GM12878 (cell line): Measurements from ENCODE around the gene TRAF5. TPM values are rescaled to one million over a fixed set of nuclear protein-coding genes. Genes with fewer than 3 reads are reported as not detected.

Experiments used
- ATAC-seq: fragments of 200-7000 bp; cut with Tn5 transposase; 3 replicates; pipeline ENCODE4 v1.9.1; 2020; ENCODE audit warnings: mild to moderate bottlenecking, moderate library complexity
- BruUV-seq: library from RNA; stranded (reverse); fragments of 400-500 nt; replicated peaks from 2 replicates; lab custom pipeline; 2021; lab: Mats Ljungman, UMichigan
- CTCF ChIA-PET: fragments of 300-600 bp; sonication (Branson Sonifier 250); formaldehyde crosslinking; extraction: SDS; loops from one replicate; lab custom pipeline; 2021; ENCODE audit warnings: inconsistent platforms; lab: Yijun Ruan, JAX
- POLR2A ChIA-PET: fragments of 350-600 bp; formaldehyde crosslinking; extraction: SDS; loops from one replicate; lab custom pipeline; 2021; ENCODE audit warnings: inconsistent platforms; lab: Charles Lee
- RAD21 ChIA-PET: fragments of 300-600 bp; sonication (Branson Sonifier 250); formaldehyde crosslinking; loops from one replicate; lab custom pipeline; 2023; ENCODE audit warnings: antibody characterized with exemption; ENCODE audit not compliant: unreplicated experiment; lab: Charles Lee
- SMC1A ChIA-PET: fragments of 300-600 bp; sonication (Branson Sonifier 250); formaldehyde crosslinking; loops from one replicate; lab custom pipeline; 2023; ENCODE audit not compliant: unreplicated experiment, uncharacterized antibody; lab: Charles Lee
- DNase-seq: peaks from one replicate; pipeline ENCODE4 v3.0.0-alpha.2; 2011; ENCODE audit warnings: low read depth, low spot score
- FAIRE-seq: peaks from 3 replicates; lab custom pipeline; 2011; peaks lifted over from hg19 to GRCh38; lab: Jason Lieb, UNC
- H2AFZ ChIP-seq: 2 replicates; pipeline ENCODE4 v1.6.0; 2011; ENCODE audit warnings: low read depth, low read length, control low read depth; ENCODE audit not compliant: control insufficient read depth
- H3K27ac ChIP-seq: 2 replicates; pipeline ENCODE4 v1.5.1; 2011; ENCODE audit warnings: control low read depth; ENCODE audit not compliant: control insufficient read depth, insufficient read depth
- H3K27me3 ChIP-seq, 2 experiments: replicated peaks in 1 of 2; 2 replicates each; pipeline versions ENCODE4 v1.6.0 to v1.6.1; 2011; ENCODE audit warnings: low read length in 1 of 2; ENCODE audit not compliant: control insufficient read depth in 2 of 2, insufficient read depth in 2 of 2
- H3K36me3 ChIP-seq, 2 experiments: 2 replicates each; pipeline ENCODE4 v1.5.1; 2011; ENCODE audit warnings: low read length in 1 of 2; ENCODE audit not compliant: control insufficient read depth in 2 of 2, insufficient read depth in 2 of 2
- H3K4me1 ChIP-seq: 2 replicates; pipeline ENCODE4 v1.6.1; 2011; ENCODE audit warnings: mild to moderate bottlenecking, low read length, moderate library complexity, mixed read lengths; ENCODE audit not compliant: control insufficient read depth, insufficient read depth
- H3K4me2 ChIP-seq: 2 replicates; pipeline ENCODE4 v1.6.0; 2011; ENCODE audit warnings: control low read depth; ENCODE audit not compliant: control insufficient read depth, insufficient read depth
- H3K4me3 ChIP-seq: fragments of 200-600 bp; sonication (generic); 2 replicates; pipeline ENCODE4 v1.5.1; 2016
- H3K79me2 ChIP-seq: 2 replicates; pipeline ENCODE4 v1.6.0; 2011; ENCODE audit warnings: low read length; ENCODE audit not compliant: control insufficient read depth, insufficient read depth
- H3K9ac ChIP-seq: 2 replicates; pipeline ENCODE4 v1.8.0; 2011; ENCODE audit warnings: low read length, control low read depth, mixed read lengths; ENCODE audit not compliant: control insufficient read depth, insufficient read depth
- H3K9me3 ChIP-seq: replicated peaks from 3 replicates; pipeline ENCODE4 v1.5.1; 2011; ENCODE audit warnings: mild to moderate bottlenecking, low read length; ENCODE audit not compliant: control insufficient read depth, insufficient read depth
- H4K20me1 ChIP-seq: 2 replicates; pipeline ENCODE4 v1.6.0; 2011; ENCODE audit not compliant: control insufficient read depth, insufficient read depth
- BCL11A ChIP-seq: IDR thresholded peaks from 2 replicates; pipeline ENCODE4 v1.6.1; 2011; ENCODE audit warnings: low read depth, low read length
- CBX3 ChIP-seq: fragments of 200-600 bp; sonication (generic); IDR thresholded peaks from 2 replicates; pipeline ENCODE4 v1.6.1; 2016; ENCODE audit warnings: low read depth, borderline replicate concordance
- FOS ChIP-seq: IDR thresholded peaks from 3 replicates; pipeline ENCODE4 v1.6.1; 2011; ENCODE audit warnings: borderline replicate concordance; ENCODE audit not compliant: insufficient read length; ENCODE audit errors: extremely low read depth
- GABPA ChIP-seq: IDR thresholded peaks from 2 replicates; pipeline ENCODE4 v1.6.1; 2014; ENCODE audit warnings: antibody characterized with exemption, low read depth, mild to moderate bottlenecking, inconsistent platforms
- MTA2 ChIP-seq: fragments of 450-650 bp; IDR thresholded peaks from 2 replicates; pipeline ENCODE4 v1.6.1; 2016; ENCODE audit warnings: low read depth, mild to moderate bottlenecking, moderate library complexity
- SRF ChIP-seq, 2 experiments: IDR thresholded peaks; 2 replicates each; pipeline ENCODE4 v1.6.1; 2011; ENCODE audit warnings: low read depth in 2 of 2, low read length in 2 of 2, mild to moderate bottlenecking in 1 of 2, moderate library complexity in 1 of 2
- TARDBP ChIP-seq: IDR thresholded peaks from 2 replicates; pipeline ENCODE4 v1.6.1; 2016; ENCODE audit warnings: borderline replicate concordance
- TCF7 ChIP-seq: IDR thresholded peaks from 2 replicates; pipeline ENCODE4 v1.6.1; 2014; ENCODE audit warnings: antibody characterized with exemption, borderline replicate concordance
- ZNF592 ChIP-seq: fragments of 450-650 bp; IDR thresholded peaks from 2 replicates; pipeline ENCODE4 v1.6.1; 2017; ENCODE audit warnings: mild to moderate bottlenecking, moderate library complexity
- ZNF687 ChIP-seq: fragments of 450-650 bp; IDR thresholded peaks from 2 replicates; pipeline ENCODE4 v1.6.1; 2017; ENCODE audit warnings: mild to moderate bottlenecking, moderate library complexity
- WGBS: methylation state at CpG from one replicate; pipeline ENCODE4 v1.1.6; 2016; ENCODE audit warnings: low lambda C conversion rate; ENCODE audit not compliant: insufficient replicate concordance, insufficient coverage; ENCODE audit errors: missing lambda C conversion rate; 5-methylcytosine and 5-hydroxymethylcytosine counted together
- in situ Hi-C: fragments of 300-500 bp; cut with MboI; formaldehyde crosslinking; loops from 9 replicates; pipeline ENCODE4 v1.14.3; 2018; ENCODE audit warnings: mixed read lengths
- intact Hi-C: fragments of 100-400 bp; cut with micrococcal nuclease; formaldehyde crosslinking; loops from one replicate; pipeline ENCODE4 v1.14.2; 2022; ENCODE audit not compliant: unreplicated experiment
- polyA plus RNA-seq, 11 experiments: library from polyadenylated mRNA; depleted of rRNA in 4 of 11; unstranded in 6 of 11; stranded (reverse) in 5 of 11; fragments of >200 nt; fragmentation: Nextera tagmentation in 4 of 11; fragmentation: Illumina TruSeq in 1 of 11; extraction: Ambion mirVana in 4 of 11; extraction: Trizol in 1 of 11; gene quantifications; 1 replicate in 1 of 11; 2 replicates in 10 of 11; pipeline versions ENCODE4 v1.2.1 to v1.2.3, GENCODE V29; 2011 to 2016; ENCODE audit warnings: inconsistent platforms in 2 of 11, missing spikeins in 2 of 11, low read depth in 1 of 11
- total RNA-seq, 4 experiments: library from RNA; depleted of rRNA in 3 of 4; stranded (reverse); fragments of >200 nt in 3 of 4; fragmentation: Illumina TruSeq in 1 of 4; extraction: Trizol in 1 of 4; gene quantifications; 2 replicates each; pipeline versions ENCODE4 v1.2.1 to v1.2.3, GENCODE V29; 2013 to 2021

TRAF5 gene
- total and polyA plus RNA-seq, 10 of the 15 experiments (the other 5 are each of a cell fraction or from before 2014, with no cell fraction given): 10.6 to 36.5 (median 26.3) TPM

DNA sequence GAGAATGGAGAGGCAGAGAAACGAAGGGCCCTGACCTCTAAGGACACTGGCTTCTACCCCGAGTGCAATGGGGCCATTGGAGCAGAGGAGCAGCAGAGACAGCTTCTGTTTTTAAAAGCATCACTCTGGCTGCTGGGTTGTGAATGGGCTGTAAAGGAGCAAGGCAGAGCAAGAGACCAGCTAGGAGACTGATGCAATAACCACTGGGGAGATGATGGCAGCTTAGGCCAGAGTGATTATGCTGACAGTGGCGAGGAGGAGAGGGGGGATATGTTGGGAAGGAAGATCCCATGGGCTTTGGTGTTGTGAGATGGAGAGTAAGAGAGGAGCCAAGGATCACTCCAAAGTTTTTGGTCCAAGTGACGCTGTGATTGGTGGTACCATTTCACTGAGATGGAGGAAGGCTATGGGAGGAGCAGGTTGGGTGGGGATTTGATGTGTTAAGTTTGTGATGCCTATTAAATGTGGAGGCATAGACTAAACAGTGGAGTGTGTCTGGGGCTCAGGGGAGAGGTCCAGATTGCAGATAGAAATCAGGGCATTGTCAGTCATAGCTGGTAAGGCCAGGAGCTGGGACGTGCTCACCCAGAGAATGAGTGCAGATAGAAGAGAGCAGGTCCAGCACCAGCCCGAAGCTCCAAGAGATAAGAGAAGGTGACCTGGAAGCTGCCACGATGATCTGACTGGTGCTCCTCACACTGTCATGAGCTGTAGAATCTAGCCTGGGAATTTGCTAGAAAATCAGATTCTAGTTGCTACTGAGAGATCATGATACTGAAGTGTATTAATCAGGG is 11.0 kb downstream of the TRAF5 start (continued):
- no peak for TF ChIP-seq ZNF687
- no peak for TF ChIP-seq CBX3
- no peak for TF ChIP-seq TCF7

- in situ Hi-C loops: no loop called here
- no TSS peak for BruUV-seq
- 98% methylated on average over 4 of the region's 4 CpGs for WGBS
- Histone ChIP-seq H3K79me2 (peaks cover 67% of the 10 kb centered on the region), H3K27ac (no peak overlapping the region)
- no peak for TF ChIP-seq GABPA
- TF ChIP-seq BCL11A: no peak
- no peak for TF ChIP-seq FOS
- TF ChIP-seq MTA2: no peak
- TF ChIP-seq TARDBP: no peak
- TF ChIP-seq SRF (IDR thresholded peaks at IDR 0.05; ENCODE audit: low read depth in 2 of 2, low read length in 2 of 2): no peak
- TF ChIP-seq ZNF592: no peak
- TF ChIP-seq, all 136 proteins: peak for 0
- SMC1A ChIA-PET: interaction anchor here (0.9 to 5.1 kb wide), 4 partner anchors 9 to 175 kb away, joined by 4 to 29 read pairs (median 12); no protein-coding TSS in a partner anchor
- ATAC-seq (no peak), DNase-seq (no peak), FAIRE-seq (no peak)
- Histone ChIP-seq H3K9ac (no peak overlapping the region), H3K9me3 (no peaks in the 10 kb centered on the region), H4K20me1 (no peaks in the 10 kb centered on the region), H3K4me2 (no peak overlapping the region), H2AFZ (no peak overlapping the region), H3K4me3 (no peak overlapping the region), H3K36me3 (no peaks in the 10 kb centered on the region; a peak in 2 of 4 replicates), H3K27me3 (no peaks in the 10 kb centered on the region), H3K4me1 (peaks cover 27% of the 10 kb centered on the region)
- POLR2A ChIA-PET: interaction anchor here (0.9 kb wide), 1 partner anchor 10 kb away, joined by 6 read pairs; no protein-coding TSS in a partner anchor
- CTCF ChIA-PET: interaction anchor here (1.0 to 5.1 kb wide), 5 partner anchors 9 to 18 kb away, joined by 3 to 27 read pairs (median 9); no protein-coding TSS in a partner anchor
- RAD21 ChIA-PET: interaction anchor here (1.4 kb wide), 1 partner anchor 9 kb away, joined by 5 read pairs; no protein-coding TSS in a partner anchor
- intact Hi-C loops: no loop called here
Observed at GRCh38 chr1:211338224-211338620, 11.6 kb downstream of the TRAF5 start.
